NCI-H748 treated with DMSO at 0.1 percent for 48 hours (cell line): ENCODE results near the gene ISLR.

Experiments
- DNase-seq: peaks from one replicate; lab custom pipeline; 2025; lab: John Stamatoyannopoulos, UW

The ISLR gene

GRCh38 chr15:74171965-74172541, 1.5 kb upstream of the ISLR start:
- no peak for DNase-seq

GRCh38 chr15:74172701-74173379, 670 bp upstream of the ISLR start:
- DNase-seq = no peak

GRCh38 chr15:74174219-74174957, 878 bp downstream of the ISLR start:
- DNase-seq = no peak

- no peak for DNase-seq
These were observed 1.4 kb downstream of the ISLR start for GRCh38 chr15:74174958-74175253.

- DNase-seq = no peak
These were observed 2.0 kb downstream of the ISLR start for GRCh38 chr15:74175271-74176191.

- DNase-seq = no peak
These were observed 3.0 kb downstream of the ISLR start for GRCh38 chr15:74176262-74177214.

- DNase-seq = no peak
These were observed 5.0 kb downstream of the ISLR start for GRCh38 chr15:74178326-74179100.

GRCh38 chr15:74179101-74179841, 5.8 kb downstream of the ISLR start:
- DNase-seq = no peak

GRCh38 chr15:74179983-74180880, 6.7 kb downstream of the ISLR start:
- DNase-seq = no peak

GRCh38 chr15:74180881-74181602, 7.5 kb downstream of the ISLR start:
- DNase-seq = no peak

- DNase-seq = no peak
These were observed 8.6 kb downstream of the ISLR start for GRCh38 chr15:74182131-74182530.

- no peak for DNase-seq
These were observed 11.1 kb downstream of the ISLR start for GRCh38 chr15:74184582-74185091.

GRCh38 chr15:74185710-74186348, 12.3 kb downstream of the ISLR start:
- no peak for DNase-seq

GRCh38 chr15:74188216-74188615, 14.7 kb downstream of the ISLR start:
- DNase-seq = no peak

- no peak for DNase-seq
These were observed 18.3 kb downstream of the ISLR start for GRCh38 chr15:74191798-74192197.

- DNase-seq = no peak
These were observed 19.2 kb downstream of the ISLR start for GRCh38 chr15:74192751-74193150.

GRCh38 chr15:74193299-74193718, 19.8 kb downstream of the ISLR start:
- no peak for DNase-seq
